Measurements from ENCODE around the gene SUCNR1. TPM values are rescaled to one million over a fixed set of nuclear protein-coding genes. Genes with fewer than 3 reads are reported as not detected.

Gene SUCNR1
- total RNA-seq, 1 donor from 2014 or later: not detected

- intact Hi-C loops (cut with micrococcal nuclease): no loop called here
These were observed 59.9 kb downstream of the SUCNR1 start for GRCh38 chr3:151933234-151933853.

Other genes with a start within 250 kb of the SUCNR1 start
- not detected in 2 replicates for gene AADACL2, start 139.7 kb upstream of the SUCNR1 start, total RNA-seq
- not detected in 2 replicates for gene AADAC, start 59.5 kb upstream of the SUCNR1 start, total RNA-seq